Dedifferentiated amniotic fluid mesenchymal stem cell (primary cell): ENCODE data around the gene BLZF1.
"Not testable (repeated sequence)": the region's sequence is repeated elsewhere in the genome, so short reads cannot be mapped to it uniquely, and the experiment has no call there.

Experiments used
- DNase-seq: peaks from one replicate; pipeline ENCODE4 v3.0.0-alpha.2; 2016; ENCODE audit errors: extremely low spot score

Gene BLZF1

GRCh38 chr1:169360415-169360814 lies 7.6 kb upstream of the BLZF1 start:
- DNase-seq: no peak

DNA sequence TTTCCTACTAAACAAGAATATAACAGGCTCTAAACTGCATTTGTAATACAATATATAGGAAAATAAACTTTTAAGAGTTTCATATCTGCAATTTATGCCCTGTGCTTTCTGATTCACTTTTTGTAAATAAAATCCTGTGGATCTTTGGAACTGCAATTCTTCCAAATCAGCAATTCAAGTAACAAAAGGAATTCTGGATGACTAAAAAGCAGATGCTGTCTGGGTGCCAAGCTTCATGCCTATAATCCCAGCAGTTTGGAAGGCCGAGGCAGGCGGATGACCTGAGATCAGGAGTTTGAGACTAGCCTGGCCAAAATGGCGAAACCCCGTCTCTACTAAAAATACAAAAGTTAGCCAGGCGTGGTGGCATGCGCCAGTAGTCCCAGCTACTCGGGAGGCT lies 6.7 kb upstream of the BLZF1 start:
- DNase-seq: no peak

DNA sequence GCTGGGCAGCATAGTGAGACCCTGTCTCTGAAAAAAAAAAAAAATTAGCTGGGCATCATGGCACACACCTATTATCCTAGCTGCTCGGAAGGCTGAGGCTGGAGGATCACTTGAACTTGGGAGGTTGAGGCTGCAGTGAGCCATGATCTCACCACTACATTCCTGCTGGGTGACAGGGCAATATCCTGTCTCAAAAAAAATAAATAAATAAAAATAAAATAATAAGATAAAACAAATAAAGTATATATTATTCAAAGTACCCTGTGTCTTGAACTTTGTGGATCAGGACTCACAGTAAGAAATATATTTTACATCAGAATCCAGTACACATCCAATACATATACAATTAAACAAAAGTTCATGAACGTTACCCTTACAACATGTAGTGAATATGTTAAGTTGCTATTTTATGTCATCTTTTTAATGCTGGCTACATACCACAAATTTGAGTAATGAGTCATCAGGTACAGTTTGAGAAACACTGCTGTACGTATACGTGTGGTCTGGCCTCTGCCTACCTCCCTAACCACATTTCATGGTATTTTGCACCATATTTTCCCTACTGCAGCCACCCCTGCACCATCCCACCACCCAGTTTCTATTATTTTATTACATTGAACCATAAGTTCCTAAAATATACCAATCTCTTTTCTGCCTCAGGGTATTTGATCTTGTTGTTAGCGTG lies 4.8 kb upstream of the BLZF1 start:
- DNase-seq: peak; percentile 58

- DNase-seq: no peak
Measured at GRCh38 chr1:169364948-169365347, 3.0 kb upstream of the BLZF1 start.

GRCh38 chr1:169367096-169367685 lies 804 bp upstream of the BLZF1 start:
- no peak for DNase-seq

DNA sequence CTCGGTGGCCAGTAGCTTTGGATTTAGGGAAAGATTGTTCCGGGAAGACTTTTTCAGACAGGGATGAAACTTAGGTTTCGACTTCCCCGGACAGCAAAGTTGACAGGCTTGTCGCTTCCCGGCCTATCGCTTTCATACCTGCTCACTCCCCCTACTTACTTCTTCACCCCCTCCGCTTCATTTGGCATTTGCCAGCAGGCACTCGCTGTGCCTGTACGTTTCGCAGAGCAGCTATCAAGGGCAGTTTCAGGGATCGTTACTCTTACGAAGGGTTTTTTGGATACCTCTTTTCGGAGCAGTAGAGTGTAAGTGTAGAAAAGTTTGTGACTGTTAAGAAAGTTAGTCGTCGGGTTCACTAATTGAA lies 393 bp downstream of the BLZF1 start:
- DNase-seq: no peak

- DNase-seq: no peak
Measured at GRCh38 chr1:169371404-169371803, 3.4 kb downstream of the BLZF1 start.

GRCh38 chr1:169381162-169381561 lies 13.2 kb downstream of the BLZF1 start:
- no peak for DNase-seq

DNA sequence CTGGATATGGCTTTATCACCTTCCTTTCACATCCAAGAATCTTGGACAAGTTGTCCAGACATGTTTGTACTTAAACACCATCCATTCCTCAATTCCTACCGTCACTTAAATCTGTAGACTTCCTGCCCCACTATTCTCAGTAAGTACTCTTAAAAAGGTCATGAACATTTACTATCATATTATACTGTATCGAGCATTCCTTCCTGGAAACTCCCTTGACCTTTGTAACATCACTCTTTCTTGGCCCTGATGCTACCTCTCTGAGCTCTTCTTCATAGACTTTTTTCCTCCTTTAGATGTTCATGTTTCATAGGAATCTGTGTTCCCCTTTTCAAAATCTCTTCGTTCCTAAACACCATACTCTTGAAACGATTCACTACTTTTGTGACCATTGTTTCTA lies 15.5 kb downstream of the BLZF1 start:
- no peak for DNase-seq

DNA sequence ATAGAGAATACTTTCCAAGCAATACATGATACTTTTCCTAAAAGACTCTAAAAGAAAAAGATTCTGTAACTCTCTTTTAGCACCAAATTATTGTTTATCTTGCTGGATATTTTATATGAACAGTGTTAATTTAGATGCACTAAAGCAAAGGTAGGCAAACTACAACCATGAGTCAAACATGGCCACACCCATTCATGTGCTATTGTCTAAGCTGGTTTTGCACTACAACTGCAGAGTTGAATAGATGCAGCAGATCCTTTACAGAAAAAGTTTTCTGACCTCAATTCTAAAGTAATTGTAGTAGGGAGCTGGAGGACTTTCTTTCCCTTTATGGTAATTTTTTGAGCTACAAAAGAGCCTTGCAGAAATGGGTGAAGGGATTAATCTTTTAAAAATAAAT lies 19.4 kb downstream of the BLZF1 start:
- DNase-seq: no peak

DNA sequence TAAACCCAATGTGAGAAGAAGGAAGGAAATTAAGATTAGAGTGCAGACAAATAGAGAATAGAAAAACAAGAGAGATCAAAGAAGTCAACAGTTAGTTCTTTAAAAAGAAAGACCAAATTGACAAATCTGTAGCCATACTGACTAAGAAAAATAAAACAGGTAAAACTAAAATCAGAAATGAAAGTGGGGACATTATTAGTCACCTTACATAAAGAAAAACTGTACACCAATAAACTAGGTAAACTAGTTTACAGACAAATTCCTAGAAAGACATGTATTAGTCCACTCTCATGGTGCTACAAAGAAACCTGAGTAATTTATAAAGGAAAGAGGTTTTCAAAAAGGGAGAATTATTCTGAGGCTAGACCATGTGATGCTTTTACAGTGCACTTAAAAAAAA lies 22.3 kb downstream of the BLZF1 start:
- DNase-seq: no peak

DNA sequence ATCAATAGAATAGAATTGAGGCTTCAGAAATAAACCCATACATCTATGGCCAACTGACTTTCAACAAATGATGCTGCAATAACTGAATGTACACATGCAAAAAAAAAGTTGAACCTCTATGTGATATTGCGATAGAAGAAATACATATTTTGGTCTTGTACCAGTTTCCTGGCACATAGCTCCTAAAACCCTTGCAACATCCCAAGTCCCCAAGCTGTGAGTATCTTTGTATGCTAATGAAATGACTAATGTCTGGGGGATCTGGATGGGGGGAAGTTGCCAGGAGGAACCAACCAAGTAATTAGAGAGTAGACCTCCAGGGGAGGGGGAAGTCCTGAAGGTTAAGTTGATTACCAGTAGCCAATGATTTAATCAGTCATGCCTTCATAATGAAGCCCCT lies 24.4 kb downstream of the BLZF1 start:
- DNase-seq: no peak

- no peak for DNase-seq
Measured at GRCh38 chr1:169395955-169396354, 28.0 kb downstream of the BLZF1 start.

GRCh38 chr1:169402578-169402977 lies 34.6 kb downstream of the BLZF1 start:
- not testable (repeated sequence) for DNase-seq

GRCh38 chr1:169408340-169408739 lies 40.3 kb downstream of the BLZF1 start:
- not testable (repeated sequence) for DNase-seq

DNA sequence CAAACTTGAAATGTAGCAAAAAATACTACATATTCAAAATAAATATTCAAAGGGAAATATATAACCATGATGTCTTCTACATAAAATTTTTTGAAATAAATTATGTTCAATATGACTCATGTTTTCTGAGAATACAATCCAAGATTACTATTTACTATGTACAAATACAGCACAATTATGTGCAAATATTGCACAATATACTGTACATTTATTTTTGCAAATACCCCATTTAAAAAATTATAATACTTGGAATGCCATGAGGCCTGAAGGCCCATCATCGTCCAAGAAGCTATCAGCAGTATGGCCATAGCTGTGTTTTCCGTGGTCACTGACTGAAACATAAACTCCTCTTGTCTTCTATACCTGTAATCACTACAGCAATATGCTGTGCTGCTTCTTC lies 47.0 kb downstream of the BLZF1 start:
- no peak for DNase-seq

DNA sequence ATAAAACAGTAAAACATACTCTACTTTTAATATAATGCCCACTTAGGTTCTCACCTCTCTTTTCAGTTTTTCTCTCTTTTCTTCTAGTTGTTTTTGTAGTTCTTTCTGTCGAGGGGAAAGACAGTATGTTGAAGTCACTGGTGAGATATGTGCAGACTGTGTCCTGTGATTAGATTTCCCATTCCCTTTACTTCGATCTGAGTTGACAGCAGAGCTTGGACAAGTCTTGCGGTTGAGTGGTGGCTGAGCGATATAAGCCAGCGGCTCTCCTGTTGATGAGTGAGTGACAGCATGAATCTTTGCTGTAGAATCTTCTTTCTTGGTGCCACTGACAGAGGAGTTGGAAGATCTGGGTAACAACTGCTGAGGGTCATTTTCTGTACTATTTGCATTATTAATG lies 53.3 kb downstream of the BLZF1 start:
- no peak for DNase-seq

- no peak for DNase-seq
Measured at GRCh38 chr1:169426174-169426705, 58.2 kb downstream of the BLZF1 start.

GRCh38 chr1:169427081-169427641 lies 59.2 kb downstream of the BLZF1 start, which contains the start of gene CCDC181:
Gene CCDC181, minus strand, starts transcription at chr1:169427474. Its CDS starts 2,547 bp downstream, at chr1:169424927.
- no peak for DNase-seq
